Mammary epithelial cell (primary cell): ENCODE measurements around the gene GKN1.

ENCODE experiments used
- CTCF ChIP-seq, 2 donors: IDR thresholded peaks in 1 of 2; conservative IDR thresholded peaks in 1 of 2; 2 replicates each; pipeline ENCODE4 v1.5.1; 2011 to 2012; ENCODE audit warnings: inconsistent platforms in 2 of 2, low read length in 2 of 2, mild to moderate bottlenecking in 2 of 2, control low read depth in 1 of 2, low read depth in 1 of 2; ENCODE audit not compliant: insufficient read depth in 1 of 2; ENCODE audit errors: extremely low read depth in 1 of 2
- EZH2 ChIP-seq: IDR thresholded peaks from 2 replicates; pipeline ENCODE4 v1.6.1; 2012; ENCODE audit warnings: low read length, inconsistent platforms, borderline replicate concordance

GRCh38 chr2:68946117-68946516, 28.3 kb upstream of the GKN1 start:
- no peak for TF ChIP-seq CTCF (conservative IDR thresholded peaks at IDR 0.05 in 1 of 2, IDR thresholded peaks at IDR 0.05 in 1 of 2; ENCODE audit: extremely low read depth in 1 of 2, insufficient read depth in 1 of 2, low read depth in 1 of 2, low read length in 2 of 2)
- no peak for TF ChIP-seq EZH2
